ENCODE data around the gene GRP.

- TF ChIP-seq POLR2AphosphoS5 (IDR thresholded peaks at IDR 0.05; ENCODE audit: low read depth, low read length): no peak
- no peak for TF ChIP-seq TAF1 (IDR thresholded peaks at IDR 0.05; ENCODE audit: borderline replicate concordance, insufficient read depth, low read length)
- TF ChIP-seq FOXP2 (optimal IDR thresholded peaks at IDR 0.05; ENCODE audit: borderline replicate concordance, extremely low read depth, extremely low read length, insufficient read depth): no peak
- TF ChIP-seq SIN3A (IDR thresholded peaks at IDR 0.05; ENCODE audit: borderline replicate concordance, insufficient read depth, low read length): no peak
- TF ChIP-seq, protein P1, sequence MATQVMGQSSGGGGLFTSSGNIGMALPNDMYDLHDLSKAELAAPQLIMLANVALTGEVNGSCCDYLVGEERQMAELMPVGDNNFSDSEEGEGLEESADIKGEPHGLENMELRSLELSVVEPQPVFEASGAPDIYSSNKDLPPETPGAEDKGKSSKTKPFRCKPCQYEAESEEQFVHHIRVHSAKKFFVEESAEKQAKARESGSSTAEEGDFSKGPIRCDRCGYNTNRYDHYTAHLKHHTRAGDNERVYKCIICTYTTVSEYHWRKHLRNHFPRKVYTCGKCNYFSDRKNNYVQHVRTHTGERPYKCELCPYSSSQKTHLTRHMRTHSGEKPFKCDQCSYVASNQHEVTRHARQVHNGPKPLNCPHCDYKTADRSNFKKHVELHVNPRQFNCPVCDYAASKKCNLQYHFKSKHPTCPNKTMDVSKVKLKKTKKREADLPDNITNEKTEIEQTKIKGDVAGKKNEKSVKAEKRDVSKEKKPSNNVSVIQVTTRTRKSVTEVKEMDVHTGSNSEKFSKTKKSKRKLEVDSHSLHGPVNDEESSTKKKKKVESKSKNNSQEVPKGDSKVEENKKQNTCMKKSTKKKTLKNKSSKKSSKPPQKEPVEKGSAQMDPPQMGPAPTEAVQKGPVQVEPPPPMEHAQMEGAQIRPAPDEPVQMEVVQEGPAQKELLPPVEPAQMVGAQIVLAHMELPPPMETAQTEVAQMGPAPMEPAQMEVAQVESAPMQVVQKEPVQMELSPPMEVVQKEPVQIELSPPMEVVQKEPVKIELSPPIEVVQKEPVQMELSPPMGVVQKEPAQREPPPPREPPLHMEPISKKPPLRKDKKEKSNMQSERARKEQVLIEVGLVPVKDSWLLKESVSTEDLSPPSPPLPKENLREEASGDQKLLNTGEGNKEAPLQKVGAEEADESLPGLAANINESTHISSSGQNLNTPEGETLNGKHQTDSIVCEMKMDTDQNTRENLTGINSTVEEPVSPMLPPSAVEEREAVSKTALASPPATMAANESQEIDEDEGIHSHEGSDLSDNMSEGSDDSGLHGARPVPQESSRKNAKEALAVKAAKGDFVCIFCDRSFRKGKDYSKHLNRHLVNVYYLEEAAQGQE (IDR thresholded peaks at IDR 0.05; ENCODE audit: insufficient read depth in 1 of 2, low read depth in 2 of 2, low read length in 2 of 2): no peak
Measured at GRCh38 chr18:59220784-59221765, 1.1 kb downstream of the GRP start.

Measured in PFSK-1 (cell line).